A549 treated with Hydrocortisone at 1 μM for 4 hours (cell line): ENCODE results near the gene BCAN. TPM values are rescaled to one million over a fixed set of nuclear protein-coding genes. Genes with fewer than 3 reads are reported as not detected.

Experiments
- total RNA-seq: library from RNA; stranded (reverse); fragments of 200-300 nt; extraction: Qiagen RNA extraction; gene quantifications from 5 replicates; pipeline ENCODE4 v1.2.3, GENCODE V29; 2022

Gene BCAN, protein sequence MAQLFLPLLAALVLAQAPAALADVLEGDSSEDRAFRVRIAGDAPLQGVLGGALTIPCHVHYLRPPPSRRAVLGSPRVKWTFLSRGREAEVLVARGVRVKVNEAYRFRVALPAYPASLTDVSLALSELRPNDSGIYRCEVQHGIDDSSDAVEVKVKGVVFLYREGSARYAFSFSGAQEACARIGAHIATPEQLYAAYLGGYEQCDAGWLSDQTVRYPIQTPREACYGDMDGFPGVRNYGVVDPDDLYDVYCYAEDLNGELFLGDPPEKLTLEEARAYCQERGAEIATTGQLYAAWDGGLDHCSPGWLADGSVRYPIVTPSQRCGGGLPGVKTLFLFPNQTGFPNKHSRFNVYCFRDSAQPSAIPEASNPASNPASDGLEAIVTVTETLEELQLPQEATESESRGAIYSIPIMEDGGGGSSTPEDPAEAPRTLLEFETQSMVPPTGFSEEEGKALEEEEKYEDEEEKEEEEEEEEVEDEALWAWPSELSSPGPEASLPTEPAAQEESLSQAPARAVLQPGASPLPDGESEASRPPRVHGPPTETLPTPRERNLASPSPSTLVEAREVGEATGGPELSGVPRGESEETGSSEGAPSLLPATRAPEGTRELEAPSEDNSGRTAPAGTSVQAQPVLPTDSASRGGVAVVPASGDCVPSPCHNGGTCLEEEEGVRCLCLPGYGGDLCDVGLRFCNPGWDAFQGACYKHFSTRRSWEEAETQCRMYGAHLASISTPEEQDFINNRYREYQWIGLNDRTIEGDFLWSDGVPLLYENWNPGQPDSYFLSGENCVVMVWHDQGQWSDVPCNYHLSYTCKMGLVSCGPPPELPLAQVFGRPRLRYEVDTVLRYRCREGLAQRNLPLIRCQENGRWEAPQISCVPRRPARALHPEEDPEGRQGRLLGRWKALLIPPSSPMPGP
- 0.12 to 0.13 TPM in 2 of 5 replicates, not detected in the others for total RNA-seq

DNA sequence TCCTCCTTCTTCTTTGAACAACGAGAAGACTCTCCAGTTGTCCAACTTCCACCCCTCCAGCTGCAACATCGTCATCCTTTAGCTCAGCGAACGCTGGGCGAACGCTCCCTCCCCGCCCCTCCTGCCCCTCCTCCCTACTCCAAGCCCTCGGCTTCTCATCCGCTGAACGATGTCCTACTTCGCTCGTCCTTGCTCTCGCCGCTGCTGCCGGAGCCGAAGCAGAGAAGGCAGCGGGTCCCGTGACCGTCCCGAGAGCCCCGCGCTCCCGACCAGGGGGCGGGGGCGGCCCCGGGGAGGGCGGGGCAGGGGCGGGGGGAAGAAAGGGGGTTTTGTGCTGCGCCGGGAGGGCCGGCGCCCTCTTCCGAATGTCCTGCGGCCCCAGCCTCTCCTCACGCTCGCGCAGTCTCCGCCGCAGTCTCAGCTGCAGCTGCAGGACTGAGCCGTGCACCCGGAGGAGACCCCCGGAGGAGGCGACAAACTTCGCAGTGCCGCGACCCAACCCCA, at the start of gene BCAN:
Gene BCAN (plus strand): TSS at position 357 of the 504 bp plus-strand sequence. CDS start 3,938 bp downstream, outside the sequence.

DNA sequence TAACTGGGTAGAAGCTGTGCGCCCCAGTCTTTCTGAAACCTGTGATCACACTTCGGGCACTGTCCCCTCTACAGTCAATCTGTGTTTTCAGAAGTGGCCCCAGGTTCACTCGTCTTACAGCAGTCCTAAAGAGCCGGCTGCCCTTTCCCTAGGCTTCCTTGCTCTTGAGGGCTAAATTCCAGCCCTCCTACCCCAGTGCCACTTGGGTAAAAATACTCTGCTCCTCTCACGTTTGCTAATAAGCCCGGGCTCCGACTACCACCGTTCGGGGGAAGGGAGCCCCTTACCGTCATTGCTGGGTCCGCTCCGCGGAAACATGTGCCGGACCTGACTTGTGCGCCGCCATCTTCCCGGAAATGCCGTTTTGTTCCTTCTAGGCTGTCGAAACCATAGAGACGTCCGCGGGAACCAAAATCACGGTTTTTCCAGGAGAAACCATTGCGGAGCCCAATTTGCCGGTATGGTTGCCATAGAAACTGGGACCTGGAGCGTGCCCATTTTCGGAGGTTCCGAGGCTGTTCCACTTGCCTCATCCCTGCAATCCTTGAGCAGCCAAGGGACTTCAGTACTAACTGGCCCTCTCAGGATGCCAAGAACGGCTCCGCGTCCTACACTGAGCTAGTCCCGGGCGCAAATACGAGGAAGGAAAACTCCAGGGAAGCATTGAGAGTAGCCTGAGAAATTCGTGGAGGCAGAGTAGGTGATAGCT, 40.6 kb upstream of the BCAN start, which contains the start of gene GPATCH4:
Gene GPATCH4 (minus strand): TSS at position 358 of the 709 bp plus-strand sequence.

DNA sequence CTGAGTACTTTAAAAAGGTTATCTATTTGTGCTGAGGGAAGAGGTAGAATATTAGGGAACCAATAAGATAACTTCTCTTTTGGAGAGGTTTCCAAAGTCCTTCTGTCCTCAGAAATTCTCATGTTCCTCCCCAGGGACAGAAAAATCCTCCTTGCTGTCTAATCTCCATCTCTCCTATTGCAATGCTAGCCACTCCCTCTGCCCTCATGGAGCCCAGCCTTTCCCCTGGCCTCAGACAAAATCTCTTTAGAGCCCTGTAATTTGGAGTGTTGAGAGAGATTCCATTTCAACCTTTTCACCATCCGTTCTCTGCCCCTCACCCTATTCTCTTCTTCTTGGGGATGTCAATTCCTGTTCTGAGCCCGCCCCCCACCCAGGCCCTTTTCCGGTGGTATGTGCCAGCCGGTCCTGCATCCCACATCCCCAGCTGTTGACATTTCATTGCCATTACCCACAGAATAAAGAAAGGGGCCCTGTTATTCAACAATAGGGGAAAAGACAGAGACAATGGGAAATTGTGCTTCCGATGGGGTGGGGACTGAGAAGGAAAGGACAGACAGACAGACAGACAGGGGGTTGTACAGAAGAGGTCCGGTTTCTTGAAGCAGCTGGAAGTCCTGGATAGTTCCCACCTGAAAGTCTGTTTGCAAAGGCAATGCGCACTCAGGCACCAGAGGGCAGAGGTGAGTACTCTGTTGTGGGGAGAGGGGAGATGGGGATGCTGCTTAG, 22.9 kb upstream of the BCAN start, which contains the start of gene HAPLN2:
Gene HAPLN2 (plus strand): TSS at position 563 of the 729 bp plus-strand sequence. CDS start 4,076 bp downstream, outside the sequence.

DNA sequence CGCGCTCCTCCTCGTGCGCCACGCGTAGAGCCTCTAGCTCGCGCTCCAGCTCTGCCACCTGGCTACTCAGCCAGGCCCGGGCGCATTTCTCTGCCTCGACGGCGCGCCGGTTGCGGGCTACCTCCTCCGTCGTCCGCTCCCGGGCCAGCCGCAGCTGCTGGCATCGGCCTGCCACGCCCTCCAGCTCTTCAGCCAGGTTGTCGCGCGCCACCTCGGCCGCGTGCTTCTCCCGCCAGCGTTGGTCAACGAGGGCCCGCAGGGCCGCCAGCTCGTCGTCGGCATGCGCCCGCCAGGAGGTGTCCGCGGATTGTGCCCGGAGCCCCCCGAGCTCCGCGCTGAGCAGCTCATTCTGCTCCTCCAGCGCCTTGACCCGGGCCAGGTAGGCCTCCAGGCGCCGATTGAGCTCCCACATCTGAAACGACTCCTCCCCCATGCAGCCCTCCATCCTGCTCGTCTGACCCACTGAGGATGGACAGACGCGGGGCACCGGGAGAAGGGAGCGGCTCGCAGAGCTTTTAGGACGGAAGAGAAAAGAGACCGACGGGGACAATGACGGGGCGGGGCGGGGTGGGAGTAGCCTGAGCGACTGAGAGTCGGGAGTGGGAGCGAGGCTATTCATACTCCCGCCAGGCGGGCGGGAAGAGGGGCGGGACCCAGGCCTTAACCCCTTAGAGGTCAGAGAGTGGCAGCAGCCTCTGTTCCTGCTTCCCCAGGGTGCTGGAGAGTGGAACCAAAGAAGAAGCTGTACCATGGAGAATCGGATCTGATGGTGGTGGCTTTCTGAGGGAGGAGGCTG, 35.1 kb downstream of the BCAN start, which contains the start of gene NES:
Gene NES (minus strand): TSS at position 588 of the 796 bp plus-strand sequence. CDS start 143 bp downstream, at position 445.

DNA sequence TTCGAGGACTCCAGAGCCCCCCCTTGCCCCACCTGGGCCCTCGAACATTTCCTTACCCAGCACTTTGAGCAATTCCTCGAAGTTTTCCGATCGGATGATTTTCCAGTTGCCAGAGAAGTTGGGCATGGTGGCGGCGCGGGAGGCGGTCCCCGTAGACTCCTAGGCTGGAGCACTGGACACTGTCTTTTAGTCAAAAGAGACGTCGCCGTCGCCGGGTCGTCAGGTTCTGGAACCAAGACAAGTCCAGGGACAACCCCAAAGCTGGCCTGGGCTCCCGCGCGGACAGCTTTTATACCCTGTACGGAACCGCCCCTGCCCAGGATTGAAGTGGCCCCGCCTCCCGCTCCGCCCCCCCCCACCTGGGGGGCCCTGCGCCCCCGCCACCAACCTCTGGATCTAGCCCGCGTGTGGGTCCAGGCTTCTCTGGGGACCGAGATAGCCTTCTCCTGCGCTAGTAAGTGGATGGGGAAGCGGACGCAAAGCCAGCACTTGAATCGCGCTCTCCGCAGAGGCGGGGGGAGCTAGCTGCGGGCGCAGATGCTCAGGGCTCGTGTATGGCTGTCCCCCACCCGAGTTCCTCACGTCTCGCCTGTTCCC, 63.5 kb downstream of the BCAN start, which contains the start of gene CRABP2:
Gene CRABP2 (minus strand): TSS at position 263 of the 597 bp plus-strand sequence. CDS start 137 bp downstream, at position 126.

Other genes with a start within 250 kb of the BCAN start
- 23.9 to 32.3 TPM (median 27.1 TPM) in 5 replicates for gene MEF2D, start 141.3 kb upstream of the BCAN start, total RNA-seq
- 13.4 to 17.9 TPM (median 16.5 TPM) in 5 replicates for gene IQGAP3, start 69.6 kb upstream of the BCAN start, total RNA-seq
- not detected in 5 replicates for gene TTC24, start 62.4 kb upstream of the BCAN start, total RNA-seq
- 138 to 170 TPM (median 165 TPM) in 5 replicates for gene NAXE, start 50.3 kb upstream of the BCAN start, total RNA-seq
- 60.8 to 107 TPM (median 64.5 TPM) in 5 replicates for gene GPATCH4, start 40.6 kb upstream of the BCAN start, total RNA-seq
- gene HAPLN2, start 22.7 kb upstream of the BCAN start, total RNA-seq, result 0.14 to 0.47 TPM (median 0.20 TPM) in 5 replicates
- gene NES, start 35.3 kb downstream of the BCAN start, total RNA-seq, result 1.0 to 1.5 TPM (median 1.2 TPM) in 5 replicates
- 7.2 to 12.0 TPM (median 7.8 TPM) in 5 replicates for gene CRABP2, start 63.5 kb downstream of the BCAN start, total RNA-seq
- gene METTL25B, start 86.4 kb downstream of the BCAN start, total RNA-seq, result 22.7 to 26.6 TPM (median 25.3 TPM) in 5 replicates
- 37.3 to 57.8 TPM (median 43.3 TPM) in 5 replicates for gene ISG20L2, start 86.6 kb downstream of the BCAN start, total RNA-seq
- gene MRPL24, start 99.0 kb downstream of the BCAN start, total RNA-seq, result 166 to 208 TPM (median 194 TPM) in 5 replicates
- 410 to 475 TPM (median 429 TPM) in 5 replicates for gene HDGF, start 109.6 kb downstream of the BCAN start, total RNA-seq
- gene PRCC, start 125.4 kb downstream of the BCAN start, total RNA-seq, result 69.9 to 79.4 TPM (median 75.6 TPM) in 5 replicates
- 3.0 to 3.8 TPM (median 3.7 TPM) in 5 replicates for gene SH2D2A, start 174.7 kb downstream of the BCAN start, total RNA-seq
- gene INSRR, start 217.0 kb downstream of the BCAN start, total RNA-seq, result not detected in 5 replicates
- gene NTRK1, start 218.7 kb downstream of the BCAN start, total RNA-seq, result 0.09 to 0.25 TPM (median 0.18 TPM) in 5 replicates